HG03175 (cell line): ENCODE measurements around the gene MACROD2.
"Not testable (repeated sequence)": the region's sequence is repeated elsewhere in the genome, so short reads cannot be mapped to it uniquely, and the experiment has no call there.

ENCODE experiments used
- ATAC-seq: cut with Tn5 transposase; IDR thresholded peaks from one replicate; pipeline ENCODE4 v1.9.1; 2021; ENCODE audit warnings: mild to moderate bottlenecking, moderate library complexity; ENCODE audit not compliant: unreplicated experiment

MACROD2 gene

DNA sequence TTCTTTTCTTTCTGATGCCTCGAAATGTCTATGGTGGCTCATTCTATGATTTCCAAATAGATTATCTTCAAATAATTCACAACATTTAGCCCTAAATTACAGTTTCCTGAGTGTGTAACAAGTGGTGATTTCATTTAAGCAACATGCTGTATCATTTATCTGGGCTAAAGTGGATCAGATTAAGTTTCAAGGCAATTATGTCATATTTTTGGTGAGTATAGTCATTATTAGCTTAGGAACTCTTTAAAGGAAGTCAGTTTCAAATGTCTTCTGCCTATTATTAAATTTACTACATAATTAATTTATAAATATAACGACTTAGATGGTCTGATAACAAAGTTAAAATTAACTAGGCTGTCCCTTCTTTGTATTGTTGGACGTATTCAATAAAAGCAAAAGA lies 1190.0 kb downstream of the MACROD2 start:
- no peak for ATAC-seq

DNA sequence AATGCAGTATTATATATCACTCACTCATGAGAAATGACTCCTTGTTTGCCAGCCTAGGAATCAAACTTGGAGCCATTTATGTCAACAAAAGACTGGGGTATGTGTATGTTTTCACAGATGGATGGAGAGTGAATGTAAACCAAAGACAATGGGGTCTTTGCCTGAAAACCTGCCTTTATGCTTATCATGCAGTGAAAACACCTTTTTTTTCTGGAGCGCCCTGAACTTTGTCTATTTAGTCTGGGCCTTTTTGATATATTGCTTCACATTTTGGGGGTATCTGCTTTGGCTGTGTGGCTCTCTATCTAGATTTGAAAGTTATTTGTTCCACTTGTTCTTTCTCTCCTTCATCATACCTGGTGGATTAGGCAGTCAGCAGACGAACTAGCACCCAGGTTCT lies 1190.6 kb downstream of the MACROD2 start:
- ATAC-seq: no peak

DNA sequence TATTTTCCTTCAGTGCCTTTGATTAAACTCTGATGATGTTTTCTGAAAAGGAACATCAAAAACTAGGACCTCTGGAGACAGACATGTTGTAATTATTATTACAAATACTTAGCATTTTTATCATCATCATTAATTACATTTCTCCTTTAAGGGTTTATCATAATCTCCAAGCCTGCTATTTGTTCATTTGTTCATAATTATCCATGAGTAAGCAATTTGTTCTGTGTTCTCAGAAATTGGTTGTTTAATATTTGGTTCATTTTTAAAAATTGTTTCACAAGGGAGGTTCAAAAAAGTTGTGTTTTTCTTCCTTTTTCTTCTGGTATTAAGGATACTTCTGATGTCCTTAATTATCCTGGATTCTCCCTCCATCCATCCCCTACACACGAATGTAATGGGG lies 1192.3 kb downstream of the MACROD2 start:
- no peak for ATAC-seq

DNA sequence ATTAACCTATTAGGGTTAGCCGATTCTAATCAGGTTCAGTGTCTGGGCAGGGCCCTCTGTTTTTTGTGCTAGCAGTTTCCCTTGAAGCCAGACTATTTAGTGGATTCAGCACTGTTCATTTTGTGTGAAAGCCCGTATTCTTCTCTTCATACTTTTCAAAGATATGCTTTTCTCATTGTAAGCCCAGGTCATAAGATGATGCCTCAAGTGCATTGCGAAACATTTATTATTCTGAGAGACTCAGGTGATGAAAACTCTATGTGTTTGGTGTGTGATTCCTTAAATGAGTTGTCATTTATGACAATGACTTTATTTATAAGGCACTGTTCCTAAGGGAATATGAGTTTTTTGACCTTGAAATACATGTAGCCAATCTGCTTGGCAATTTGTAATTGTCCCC lies 1193.1 kb downstream of the MACROD2 start:
- ATAC-seq: no peak

DNA sequence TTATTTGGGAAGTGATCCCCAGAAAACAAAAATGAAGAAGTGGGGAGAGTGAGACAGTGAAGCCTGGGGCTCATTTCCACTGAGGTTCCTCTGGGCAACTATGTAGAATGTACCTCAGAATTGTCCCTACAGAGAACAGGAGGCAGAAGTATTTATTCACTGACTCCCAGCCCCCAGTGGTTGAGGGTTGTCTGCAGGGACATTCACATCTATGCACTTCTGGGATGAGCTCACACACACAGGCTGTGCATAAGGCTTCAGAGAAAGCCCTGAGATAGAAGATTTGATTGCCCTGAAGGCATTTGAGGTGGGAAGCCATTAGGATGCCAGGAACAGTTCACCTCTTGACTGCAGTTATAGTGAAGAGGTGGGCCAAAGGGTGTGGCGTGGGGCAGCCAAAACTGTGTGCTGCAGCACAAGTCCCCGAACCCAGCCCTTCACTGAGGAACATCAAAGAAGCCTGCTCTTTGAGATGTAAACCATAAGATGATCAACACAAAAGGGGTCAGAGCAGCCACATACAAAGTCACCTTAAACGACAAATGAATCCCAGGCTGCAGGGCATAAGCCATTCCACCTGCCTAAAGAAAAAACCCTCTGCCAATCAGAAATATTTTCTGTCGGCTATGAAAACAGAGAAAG lies 1195.9 kb downstream of the MACROD2 start:
- no peak for ATAC-seq

DNA sequence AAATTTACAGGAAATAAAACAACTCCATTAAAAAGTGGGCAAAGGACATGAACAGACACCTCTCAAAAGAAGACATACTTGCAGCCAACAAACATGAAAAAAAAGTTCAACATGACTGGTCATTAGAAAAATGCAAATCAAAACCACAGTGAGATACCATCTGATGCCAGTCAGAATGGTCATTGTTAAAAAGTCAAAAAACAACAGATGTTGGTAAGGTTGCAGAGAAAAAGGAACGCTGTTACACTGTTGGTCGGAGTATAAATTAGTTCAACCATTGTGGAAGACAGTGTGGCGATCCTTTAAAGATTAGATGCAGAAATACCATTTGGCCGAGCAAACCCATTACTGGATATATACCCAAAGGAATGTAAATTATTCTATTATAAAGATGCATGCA lies 1200.1 kb downstream of the MACROD2 start:
- ATAC-seq: no peak

DNA sequence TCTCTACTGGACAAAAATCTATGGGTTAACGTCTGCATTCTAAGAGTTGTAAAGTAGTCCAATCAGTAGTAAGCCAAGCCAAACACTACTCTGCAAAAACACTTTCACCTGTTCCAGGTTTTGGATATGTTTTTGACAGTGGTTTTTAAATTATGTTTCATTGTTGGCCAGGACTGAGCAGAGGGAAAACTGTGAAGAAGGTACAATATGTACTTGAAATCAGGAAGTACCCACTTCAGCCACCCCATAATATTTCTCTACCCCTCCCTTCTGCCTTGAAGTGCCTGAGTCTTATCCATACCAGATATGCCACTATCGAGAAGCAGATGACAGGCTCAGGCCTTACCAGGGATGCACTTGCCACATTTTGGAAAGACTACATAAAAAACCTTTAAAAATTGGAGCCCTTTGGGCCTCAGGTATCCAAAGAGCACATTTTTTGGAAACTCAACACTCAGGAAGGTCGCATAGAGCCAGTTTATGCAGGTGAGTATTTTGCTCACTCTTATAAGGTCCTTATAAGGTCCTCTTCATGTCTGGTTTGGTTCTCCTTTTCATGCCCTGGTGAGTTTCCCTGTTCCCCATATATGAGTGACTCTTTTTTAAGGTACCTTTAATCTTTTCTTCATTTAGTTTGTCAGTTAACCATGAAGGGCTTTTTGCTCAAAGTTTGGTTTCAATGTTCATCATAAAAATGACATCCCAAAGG lies 1201.4 kb downstream of the MACROD2 start:
- ATAC-seq: peak; percentile 40

DNA sequence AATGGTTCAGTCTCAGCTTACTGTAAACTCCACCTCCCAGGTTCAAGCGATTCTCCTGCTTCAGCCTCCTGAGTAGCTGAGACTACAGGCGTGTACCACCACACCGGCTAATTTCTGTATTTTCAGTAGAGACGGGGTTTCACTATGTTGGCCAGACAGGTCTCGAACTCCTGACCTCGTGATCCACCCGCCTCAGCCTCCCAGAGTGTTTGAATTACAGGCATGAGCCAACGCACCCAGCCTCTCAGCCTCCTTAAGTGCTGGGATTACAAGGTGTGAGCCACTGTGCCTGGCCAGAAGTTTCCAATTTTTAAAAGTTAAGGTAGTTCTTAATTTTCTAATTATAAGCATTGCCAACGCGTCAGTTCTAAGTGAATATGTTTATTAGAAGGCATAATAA lies 1202.7 kb downstream of the MACROD2 start:
- ATAC-seq: not testable (repeated sequence)

DNA sequence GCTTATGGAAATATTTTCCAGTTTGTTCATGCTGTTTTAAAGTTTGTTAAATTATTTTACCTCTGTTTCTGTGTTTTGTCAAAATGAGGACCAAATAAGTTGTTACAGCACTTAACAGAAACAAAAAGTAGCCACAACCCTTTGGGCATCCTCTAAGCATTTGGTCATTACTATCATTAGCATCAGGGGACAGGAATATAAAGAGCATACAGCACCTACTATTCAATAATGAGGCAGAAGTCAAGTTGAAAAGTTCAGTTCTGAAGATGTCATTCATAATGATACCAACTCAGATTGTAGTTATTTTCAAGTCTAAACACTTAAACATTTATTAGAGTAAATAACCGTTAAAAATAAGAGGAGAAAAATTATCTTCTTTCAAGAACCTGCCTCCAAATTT lies 1204.4 kb downstream of the MACROD2 start:
- peak; percentile 61 for ATAC-seq

DNA sequence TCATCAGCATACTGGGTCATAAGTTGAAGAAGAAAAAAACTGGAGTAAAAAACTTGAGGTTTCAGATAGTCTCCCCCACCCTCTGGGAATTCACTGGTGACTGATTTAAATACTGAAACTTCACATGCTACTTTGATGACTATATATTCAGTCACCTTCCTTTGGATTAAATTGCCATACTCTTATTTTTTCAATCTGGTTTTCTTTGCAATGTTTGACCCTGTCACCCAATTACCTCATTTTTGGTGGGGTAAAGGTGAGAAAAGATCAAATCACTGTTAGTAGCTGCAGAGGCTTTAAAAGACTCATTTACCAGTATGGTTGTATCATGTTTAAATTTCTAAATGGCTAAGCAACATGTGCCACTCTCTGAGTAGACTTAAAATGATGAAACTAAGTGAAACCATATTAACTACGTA lies 1204.8 kb downstream of the MACROD2 start:
- peak; percentile 84 for ATAC-seq

DNA sequence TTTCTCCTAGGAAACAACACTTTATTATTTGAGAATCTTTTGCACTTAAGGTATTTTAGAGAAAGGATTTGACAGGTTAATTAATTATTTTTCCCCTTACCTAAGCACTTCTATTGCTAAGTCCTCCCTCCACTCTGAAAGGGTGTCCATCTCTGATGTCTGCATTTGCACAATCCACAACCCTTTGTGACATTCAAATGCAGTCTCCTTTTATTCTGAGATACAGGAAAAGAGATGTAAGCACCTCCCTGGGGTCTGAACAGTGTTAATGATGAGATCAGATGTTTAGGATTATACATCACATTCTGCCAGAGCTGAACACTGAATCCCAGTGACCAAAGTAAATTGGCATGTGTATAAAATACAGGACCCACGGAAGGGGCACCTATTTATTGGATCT lies 1206.3 kb downstream of the MACROD2 start:
- ATAC-seq: no peak

DNA sequence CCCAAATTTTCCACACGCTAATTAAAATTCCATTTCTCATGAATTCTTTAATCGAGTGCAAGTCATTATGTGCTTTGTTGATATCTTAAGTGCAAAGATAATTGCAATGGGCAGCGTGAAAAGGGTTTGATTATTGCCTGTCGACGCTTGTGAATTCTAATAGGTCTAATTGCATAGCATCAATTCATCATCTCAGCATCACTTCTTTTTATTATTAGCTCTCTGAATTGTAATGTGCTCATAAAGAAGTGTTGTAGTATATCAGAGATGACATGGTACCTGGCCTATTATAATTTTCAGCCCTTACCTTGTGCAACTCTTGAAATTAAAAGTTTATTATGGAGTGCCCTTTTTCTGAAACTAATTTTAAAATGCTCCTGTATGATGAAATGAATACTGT lies 1208.9 kb downstream of the MACROD2 start:
- no peak for ATAC-seq

DNA sequence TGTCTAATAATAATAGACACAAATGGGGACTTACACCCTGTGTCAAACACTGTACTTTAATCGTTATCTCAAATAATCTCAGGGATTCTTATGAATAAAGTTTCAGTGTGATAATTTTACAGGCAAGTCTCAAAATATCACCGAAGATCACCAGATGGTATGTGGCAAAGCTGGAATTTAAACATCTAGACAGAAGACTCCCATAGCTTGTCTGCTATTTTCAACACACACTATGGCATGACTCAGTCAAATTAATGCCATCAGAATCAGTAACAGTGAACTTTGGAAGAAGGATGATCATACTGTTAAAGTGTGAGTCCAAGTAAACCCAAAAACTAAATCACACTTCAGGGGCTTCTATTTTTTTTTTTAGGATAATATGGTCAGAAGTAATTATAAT lies 1209.7 kb downstream of the MACROD2 start:
- ATAC-seq: no peak

DNA sequence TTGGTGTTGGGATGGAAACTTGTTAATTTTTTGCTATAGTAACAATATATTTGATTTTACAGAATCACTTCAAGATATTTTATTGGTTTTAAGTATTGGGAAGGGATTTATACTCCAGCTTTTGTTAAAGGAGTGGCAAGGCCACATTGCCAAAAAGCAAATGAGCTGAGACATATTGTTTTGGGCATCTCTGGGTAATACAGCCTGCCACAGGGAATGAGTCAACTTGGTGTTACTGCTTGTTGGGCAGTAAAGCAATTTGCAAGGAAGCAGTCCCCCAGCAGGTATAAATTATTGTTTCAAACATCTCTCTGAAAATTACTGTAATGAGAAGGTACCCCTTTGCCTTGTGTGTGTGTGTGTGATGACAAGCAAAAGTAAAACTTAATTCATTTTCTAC lies 1210.4 kb downstream of the MACROD2 start:
- ATAC-seq: no peak

DNA sequence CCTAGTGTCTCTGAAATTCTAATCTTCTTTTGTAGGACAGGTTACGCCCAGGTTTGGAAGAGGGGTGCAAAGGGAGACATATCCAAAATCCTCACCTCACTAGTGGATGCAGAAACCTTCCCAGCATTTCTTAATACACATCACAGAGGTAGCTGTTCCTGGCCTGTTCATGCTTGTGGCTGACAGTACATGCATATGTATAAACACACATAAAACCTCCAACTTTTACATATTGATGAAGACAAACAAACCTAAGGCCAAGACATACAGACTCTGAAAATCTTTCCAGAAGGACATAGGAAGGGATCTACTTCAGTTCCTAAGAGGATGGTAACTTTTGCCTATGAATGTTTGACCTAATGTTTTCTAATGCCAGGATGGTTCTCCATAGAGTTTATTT lies 1214.2 kb downstream of the MACROD2 start:
- no peak for ATAC-seq

DNA sequence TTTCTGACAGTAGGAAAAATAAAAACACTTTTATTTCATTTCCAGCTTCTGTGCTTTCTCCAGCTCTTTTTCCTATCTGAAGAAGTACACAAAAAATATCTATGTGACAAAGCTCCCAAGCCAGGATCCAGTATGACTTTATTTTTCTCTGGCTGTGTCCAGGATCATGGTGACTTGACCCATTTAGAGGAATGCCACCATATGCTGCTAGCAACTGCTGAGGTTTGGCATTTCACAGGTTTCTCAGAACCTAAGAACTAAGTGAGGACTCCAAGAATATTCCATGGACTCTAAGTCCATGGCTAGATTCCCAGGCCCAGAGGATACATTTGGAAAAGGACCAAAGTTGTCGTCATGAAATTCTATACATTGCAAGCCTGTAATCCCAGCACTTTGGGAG lies 1218.7 kb downstream of the MACROD2 start:
- ATAC-seq: no peak

DNA sequence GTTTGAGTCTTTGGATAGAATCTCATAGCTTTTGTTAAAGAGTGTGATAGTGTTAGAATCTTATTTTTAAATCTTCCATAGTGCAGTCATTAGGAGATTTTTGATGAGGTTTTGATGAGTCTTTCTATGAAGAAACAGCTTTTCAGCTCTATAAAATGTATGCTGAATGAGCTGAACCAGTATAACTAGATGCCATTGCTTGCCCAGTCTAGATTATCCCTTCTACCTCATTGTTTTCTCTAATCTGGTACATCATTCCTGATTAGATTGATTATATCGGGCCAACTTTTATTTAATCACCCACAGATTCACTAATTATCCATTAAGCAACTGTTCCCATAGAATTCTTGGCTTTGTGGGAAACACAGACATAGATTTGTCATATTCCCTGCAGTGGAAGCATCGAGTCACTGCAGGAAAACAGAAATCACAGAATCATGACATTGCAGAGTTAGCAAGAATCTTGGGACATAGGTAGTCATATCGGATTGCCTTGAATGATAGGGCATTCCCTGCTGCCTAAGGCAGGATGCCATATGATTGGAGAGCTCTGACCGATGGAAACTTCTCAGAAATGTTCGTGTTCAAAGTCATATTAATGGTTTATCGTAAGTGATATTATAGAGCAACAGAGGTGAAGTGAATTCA lies 1224.8 kb downstream of the MACROD2 start:
- no peak for ATAC-seq

DNA sequence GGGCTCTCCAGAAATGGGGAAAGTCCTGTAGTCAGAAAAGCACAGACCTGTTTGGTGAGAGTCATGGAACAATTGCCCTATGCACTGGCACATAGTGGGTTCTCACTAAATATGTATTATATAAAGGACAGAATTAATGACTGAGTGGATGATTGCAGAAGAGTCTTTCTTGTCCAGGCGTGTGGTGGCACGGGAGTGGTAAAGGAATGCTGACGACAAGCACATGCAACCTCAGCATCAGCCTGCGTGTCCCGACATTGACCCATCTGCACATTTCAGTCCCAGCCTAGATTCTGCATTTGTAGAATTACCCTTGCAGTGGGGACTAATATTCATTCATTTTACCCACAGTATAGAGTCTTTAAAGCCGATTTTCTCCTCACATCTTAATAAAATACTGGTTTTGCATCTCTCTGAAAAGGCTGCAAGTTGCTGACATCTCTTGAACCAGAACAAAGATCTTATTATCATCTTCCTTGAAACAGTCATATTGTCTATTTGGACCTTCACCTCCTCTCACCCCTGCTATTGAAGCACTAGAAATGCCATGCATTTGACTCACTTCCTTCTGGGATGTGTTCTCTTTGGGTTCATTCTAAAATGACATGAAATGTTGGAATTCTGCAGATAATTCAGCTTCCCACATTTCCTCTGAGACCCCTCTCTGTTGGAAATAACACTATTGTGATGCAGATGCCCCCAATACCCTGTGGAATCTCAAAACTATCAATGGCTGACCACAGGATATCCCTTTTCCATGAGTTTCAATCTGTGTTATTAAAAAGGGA lies 1225.7 kb downstream of the MACROD2 start:
- ATAC-seq: no peak

DNA sequence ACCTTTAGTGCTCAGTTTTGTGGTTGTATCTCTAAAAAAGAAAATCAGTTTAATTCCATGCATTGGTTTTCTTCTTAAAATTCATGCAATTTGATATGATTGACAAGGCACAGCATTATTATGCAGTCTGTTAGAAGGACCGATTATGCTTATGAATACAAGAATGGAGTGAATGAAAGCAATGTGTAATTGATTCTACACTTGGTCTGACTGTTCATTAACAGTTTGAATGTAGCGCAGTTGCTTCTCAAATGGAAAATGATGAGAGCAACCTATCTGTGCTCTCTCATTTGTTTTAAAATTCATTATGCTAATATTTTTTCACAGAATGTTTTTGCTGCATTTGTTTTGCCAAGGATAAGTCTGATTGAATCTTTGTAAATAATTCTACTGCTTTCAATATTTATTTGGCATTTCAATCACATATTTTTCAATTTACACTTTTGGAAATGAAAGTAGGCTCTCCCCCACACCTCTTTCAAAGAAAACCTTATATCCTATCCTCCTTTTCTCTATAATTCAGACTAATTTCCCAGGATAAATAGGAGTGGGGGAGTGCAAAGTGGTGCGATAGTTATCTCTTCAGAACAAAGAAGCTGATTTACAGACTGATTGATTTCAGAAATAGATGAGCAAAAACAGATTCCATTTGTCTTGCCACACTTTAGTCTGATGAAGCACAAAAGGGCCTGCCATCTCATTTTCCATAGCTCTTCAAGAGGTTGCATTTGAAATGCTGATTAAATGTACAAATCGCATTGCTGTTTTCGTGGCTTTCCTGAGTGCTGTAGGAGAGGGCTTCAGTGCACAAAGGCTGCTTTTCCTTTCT lies 1227.4 kb downstream of the MACROD2 start:
- ATAC-seq: no peak

DNA sequence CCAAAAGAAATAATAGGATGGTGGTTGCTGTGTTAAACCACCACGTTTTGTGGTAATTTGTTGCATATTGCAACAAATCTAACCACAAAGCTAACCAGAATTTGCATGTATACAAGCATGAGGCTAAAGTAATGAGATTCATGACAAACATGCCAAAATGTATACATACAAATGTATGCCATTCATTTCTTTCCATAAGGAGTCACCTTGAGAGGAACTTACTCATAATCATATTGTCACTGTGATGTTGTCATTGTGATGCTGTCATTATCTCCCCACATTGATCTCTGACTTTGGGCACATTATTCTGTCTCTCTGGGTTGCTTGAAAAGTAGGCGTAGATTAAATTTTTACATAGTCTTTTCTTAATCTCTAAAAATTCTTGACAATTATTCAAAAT lies 1228.9 kb downstream of the MACROD2 start:
- ATAC-seq: no peak

DNA sequence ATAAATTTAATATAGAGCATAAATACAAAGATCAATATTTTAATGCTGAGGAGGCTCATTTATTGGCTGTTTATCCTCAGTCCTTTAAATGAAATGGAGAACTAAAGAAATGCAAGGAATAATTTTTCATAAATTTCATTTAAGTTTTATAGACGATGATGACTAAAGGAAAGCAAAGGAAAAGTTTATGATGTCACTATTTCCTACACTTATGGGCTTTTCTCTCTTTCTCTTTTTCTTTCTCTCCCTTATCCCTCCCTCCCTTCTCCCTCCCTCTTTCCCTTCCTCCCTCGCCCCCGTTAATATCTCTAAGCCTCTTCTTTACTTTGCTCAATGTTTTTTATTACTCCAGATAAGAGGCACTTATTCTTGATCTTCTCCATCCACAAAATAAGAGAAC lies 1231.8 kb downstream of the MACROD2 start:
- no peak for ATAC-seq
